ENCODE measurements around the gene SHROOM2.

The SHROOM2 gene

GRCh38 chrX:9927698-9928482 is 141.7 kb downstream of the SHROOM2 start:
- in situ Hi-C loops (cut with HindIII; ENCODE audit: low sequenced_read_pairs), result no loop called here

- in situ Hi-C loops (cut with HindIII; ENCODE audit: low sequenced_read_pairs), result no loop called here
Observed at GRCh38 chrX:9935436-9935835, 149.2 kb downstream of the SHROOM2 start.

GRCh38 chrX:9937761-9938160 is 151.5 kb downstream of the SHROOM2 start:
- in situ Hi-C loops (cut with HindIII; ENCODE audit: low sequenced_read_pairs), result no loop called here

- in situ Hi-C loops (cut with HindIII; ENCODE audit: low sequenced_read_pairs), result no loop called here
Observed at GRCh38 chrX:9938516-9938915, 152.3 kb downstream of the SHROOM2 start.

- in situ Hi-C loops (cut with HindIII; ENCODE audit: low sequenced_read_pairs), result no loop called here
Observed at GRCh38 chrX:9940421-9940820, 154.2 kb downstream of the SHROOM2 start.

GRCh38 chrX:9942086-9942485 is 155.9 kb downstream of the SHROOM2 start:
- in situ Hi-C loops (cut with HindIII; ENCODE audit: low sequenced_read_pairs), result no loop called here

- in situ Hi-C loops (cut with HindIII; ENCODE audit: low sequenced_read_pairs), result no loop called here
Observed at GRCh38 chrX:9943420-9943819, 157.2 kb downstream of the SHROOM2 start.

- in situ Hi-C loops (cut with HindIII; ENCODE audit: low sequenced_read_pairs), result no loop called here
Observed at GRCh38 chrX:9947131-9947794, 161.0 kb downstream of the SHROOM2 start.

- in situ Hi-C loops (cut with HindIII; ENCODE audit: low sequenced_read_pairs), result no loop called here
Observed at GRCh38 chrX:9948406-9948805, 162.2 kb downstream of the SHROOM2 start.

GRCh38 chrX:9952300-9952699 is 166.1 kb downstream of the SHROOM2 start:
- in situ Hi-C loops (cut with HindIII; ENCODE audit: low sequenced_read_pairs), result no loop called here

- in situ Hi-C loops (cut with HindIII; ENCODE audit: low sequenced_read_pairs), result no loop called here
Observed at GRCh38 chrX:9953396-9953795, 167.2 kb downstream of the SHROOM2 start.

- in situ Hi-C loops (cut with HindIII; ENCODE audit: low sequenced_read_pairs), result no loop called here
Observed at GRCh38 chrX:9955506-9955905, 169.3 kb downstream of the SHROOM2 start.

GRCh38 chrX:9957743-9958142 is 171.5 kb downstream of the SHROOM2 start:
- in situ Hi-C loops (cut with HindIII; ENCODE audit: low sequenced_read_pairs), result no loop called here

GRCh38 chrX:9958183-9958582 is 172.0 kb downstream of the SHROOM2 start:
- in situ Hi-C loops (cut with HindIII; ENCODE audit: low sequenced_read_pairs), result no loop called here

GRCh38 chrX:9961750-9962149 is 175.5 kb downstream of the SHROOM2 start:
- in situ Hi-C loops (cut with HindIII; ENCODE audit: low sequenced_read_pairs), result no loop called here

GRCh38 chrX:9966775-9967408 is 180.7 kb downstream of the SHROOM2 start, which contains the start of gene CLDN34:
TSS of gene CLDN34 (plus strand) at chrX:9967358. CDS start at chrX:9967358, 0 bp downstream.
- in situ Hi-C loops (cut with HindIII; ENCODE audit: low sequenced_read_pairs), result no loop called here

GRCh38 chrX:9977635-9978034 is 191.4 kb downstream of the SHROOM2 start:
- in situ Hi-C loops (cut with HindIII; ENCODE audit: low sequenced_read_pairs), result no loop called here

- in situ Hi-C loops (cut with HindIII; ENCODE audit: low sequenced_read_pairs), result no loop called here
Observed at GRCh38 chrX:9980401-9980800, 194.2 kb downstream of the SHROOM2 start.

- in situ Hi-C loops (cut with HindIII; ENCODE audit: low sequenced_read_pairs), result no loop called here
Observed at GRCh38 chrX:9980927-9981326, 194.7 kb downstream of the SHROOM2 start.

- in situ Hi-C loops (cut with HindIII; ENCODE audit: low sequenced_read_pairs), result no loop called here
Observed at GRCh38 chrX:9983441-9983840, 197.2 kb downstream of the SHROOM2 start.

GRCh38 chrX:9983846-9984245 is 197.6 kb downstream of the SHROOM2 start:
- in situ Hi-C loops (cut with HindIII; ENCODE audit: low sequenced_read_pairs), result no loop called here

- in situ Hi-C loops (cut with HindIII; ENCODE audit: low sequenced_read_pairs), result no loop called here
Observed at GRCh38 chrX:9988762-9989161, 202.5 kb downstream of the SHROOM2 start.

Data from DLD1 (cell line).